ENCODE data around the gene GNG7.
"Not testable (repeated sequence)": the region's sequence is repeated elsewhere in the genome, so short reads cannot be mapped to it uniquely, and the experiment has no call there.

The GNG7 gene

DNA sequence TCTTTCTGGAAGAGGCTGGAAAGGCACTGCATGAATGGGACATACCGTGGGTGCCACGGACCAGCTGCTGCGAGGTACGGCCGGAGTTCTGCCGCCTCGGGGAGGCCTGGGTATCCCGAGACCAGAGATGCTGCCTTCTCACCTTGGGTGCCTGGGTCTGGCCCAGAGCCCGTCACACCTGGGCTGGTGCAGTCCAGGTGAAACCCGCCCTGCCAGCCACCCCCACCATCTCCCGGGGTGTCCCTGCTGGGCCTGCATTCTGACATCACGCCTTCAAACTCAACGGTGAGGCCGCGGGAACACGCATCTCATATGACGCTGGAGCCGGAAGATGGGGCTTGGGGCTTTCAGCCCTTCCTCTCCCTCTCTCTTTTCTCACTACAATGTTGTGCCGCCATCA, 128.6 kb downstream of the GNG7 start:
- H4K12ac ChIP-seq (ENCODE audit: low read depth, low read length), result no peak overlapping the region
- DNase-seq, result no peak
- H3K14ac ChIP-seq (ENCODE audit: low read length), result peak overlapping the region; percentile 55
- no peak overlapping the region for H4K8ac ChIP-seq (ENCODE audit: low read depth, low read length)
- H2AK5ac ChIP-seq (ENCODE audit: low read length), result peak overlapping the region; percentile 87
- H3K9me3 ChIP-seq (ENCODE audit: insufficient read depth, low read depth, low read length), result peaks cover 9% of the 10 kb centered on the region
- H3K9ac ChIP-seq (ENCODE audit: low read length), result no peak overlapping the region
- H3K4ac ChIP-seq (ENCODE audit: low read depth, low read length), result no peak overlapping the region
- H3K36me3 ChIP-seq (ENCODE audit: control insufficient read depth in 1 of 2, insufficient read depth in 2 of 2, low read length in 2 of 2), result no peaks in the 10 kb centered on the region
- H2BK5ac ChIP-seq (ENCODE audit: low read depth, low read length, poor library complexity), result peak overlapping the region; percentile 24
- no peak overlapping the region for H3K4me3 ChIP-seq (ENCODE audit: low read depth, low read length)
- peak overlapping the region; percentile 57 for H2BK120ac ChIP-seq (ENCODE audit: insufficient read depth, low read length, poor library complexity)
- H2AFZ ChIP-seq (ENCODE audit: insufficient read depth, low read length, poor library complexity), result no peak overlapping the region
- WGBS (ENCODE audit: extremely low coverage, insufficient coverage, insufficient read length), result no CpG with 5 or more reads among the region's 19 CpGs
- no peaks in the 10 kb centered on the region for H3K27me3 ChIP-seq (ENCODE audit: insufficient read depth, low read length)
- H3K23ac ChIP-seq (ENCODE audit: low read length), result no peak overlapping the region
- peak overlapping the region; percentile 74 for H4K91ac ChIP-seq (ENCODE audit: low read depth, low read length)
- H3K79me1 ChIP-seq (ENCODE audit: low read length), result peaks cover 39% of the 10 kb centered on the region
- no peak overlapping the region for H3K4me2 ChIP-seq (ENCODE audit: low read length)
- peaks cover 20 to 30% of the 10 kb centered on the region in 2 experiments for H3K4me1 ChIP-seq (ENCODE audit: control insufficient read depth in 1 of 2, insufficient read depth in 2 of 2, low read length in 2 of 2)
- H2BK12ac ChIP-seq (ENCODE audit: low read length), result peak overlapping the region; percentile 93
- no peak overlapping the region for H3K27ac ChIP-seq (ENCODE audit: low read depth, low read length)
- peaks cover 8% of the 10 kb centered on the region for H3K79me2 ChIP-seq (ENCODE audit: control insufficient read depth, insufficient read depth, low read length, poor library complexity)
- H3K18ac ChIP-seq (ENCODE audit: low read length), result peak overlapping the region; percentile 42

DNA sequence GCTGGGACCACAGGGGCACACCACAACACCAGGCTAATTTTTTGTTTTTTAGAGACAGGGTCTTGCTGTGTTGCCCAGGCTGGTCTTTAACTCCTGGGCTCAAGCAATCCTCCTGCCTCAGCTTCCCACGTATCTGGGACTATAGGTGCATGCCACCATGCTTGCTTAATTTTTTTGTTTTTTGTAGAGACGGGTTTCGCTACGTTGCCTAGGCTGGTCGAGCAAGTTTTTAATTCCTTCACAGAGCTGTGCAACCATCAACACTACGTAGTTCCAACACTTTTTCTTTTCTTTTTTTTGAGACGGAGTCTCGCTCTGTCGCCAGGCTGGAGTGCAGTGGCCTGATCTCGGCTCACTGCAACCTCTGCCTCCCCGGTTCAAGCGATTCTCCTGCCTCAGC, 130.3 kb downstream of the GNG7 start:
- not testable (repeated sequence) for H2BK5ac ChIP-seq (ENCODE audit: low read depth, low read length, poor library complexity); H3K4me3 ChIP-seq (ENCODE audit: low read depth, low read length); H3K27me3 ChIP-seq (ENCODE audit: insufficient read depth, low read length); H2AFZ ChIP-seq (ENCODE audit: insufficient read depth, low read length, poor library complexity); H3K79me2 ChIP-seq (ENCODE audit: control insufficient read depth, insufficient read depth, low read length, poor library complexity); H2AK5ac ChIP-seq (ENCODE audit: low read length); H3K27ac ChIP-seq (ENCODE audit: low read depth, low read length); H4K8ac ChIP-seq (ENCODE audit: low read depth, low read length); H3K9ac ChIP-seq (ENCODE audit: low read length); H3K4ac ChIP-seq (ENCODE audit: low read depth, low read length); H3K36me3 ChIP-seq (ENCODE audit: control insufficient read depth in 1 of 2, insufficient read depth in 2 of 2, low read length in 2 of 2); H3K14ac ChIP-seq (ENCODE audit: low read length); H3K9me3 ChIP-seq (ENCODE audit: insufficient read depth, low read depth, low read length); H4K12ac ChIP-seq (ENCODE audit: low read depth, low read length); H3K23ac ChIP-seq (ENCODE audit: low read length); H2BK120ac ChIP-seq (ENCODE audit: insufficient read depth, low read length, poor library complexity); H3K4me2 ChIP-seq (ENCODE audit: low read length); H3K18ac ChIP-seq (ENCODE audit: low read length)
- peaks cover 26% of the 10 kb centered on the region for H3K79me1 ChIP-seq (ENCODE audit: low read length)
- H3K4me1 ChIP-seq (ENCODE audit: control insufficient read depth in 1 of 2, insufficient read depth in 2 of 2, low read length in 2 of 2), result peaks cover 13 to 23% of the 10 kb centered on the region in 2 experiments
- DNase-seq, result peak; percentile 57 to 88
- peak overlapping the region; percentile 19 for H4K91ac ChIP-seq (ENCODE audit: low read depth, low read length)
- WGBS (ENCODE audit: extremely low coverage, insufficient coverage, insufficient read length), result no CpG with 5 or more reads among the region's 12 CpGs
- H2BK12ac ChIP-seq (ENCODE audit: low read length), result peak overlapping the region; percentile 29

DNA sequence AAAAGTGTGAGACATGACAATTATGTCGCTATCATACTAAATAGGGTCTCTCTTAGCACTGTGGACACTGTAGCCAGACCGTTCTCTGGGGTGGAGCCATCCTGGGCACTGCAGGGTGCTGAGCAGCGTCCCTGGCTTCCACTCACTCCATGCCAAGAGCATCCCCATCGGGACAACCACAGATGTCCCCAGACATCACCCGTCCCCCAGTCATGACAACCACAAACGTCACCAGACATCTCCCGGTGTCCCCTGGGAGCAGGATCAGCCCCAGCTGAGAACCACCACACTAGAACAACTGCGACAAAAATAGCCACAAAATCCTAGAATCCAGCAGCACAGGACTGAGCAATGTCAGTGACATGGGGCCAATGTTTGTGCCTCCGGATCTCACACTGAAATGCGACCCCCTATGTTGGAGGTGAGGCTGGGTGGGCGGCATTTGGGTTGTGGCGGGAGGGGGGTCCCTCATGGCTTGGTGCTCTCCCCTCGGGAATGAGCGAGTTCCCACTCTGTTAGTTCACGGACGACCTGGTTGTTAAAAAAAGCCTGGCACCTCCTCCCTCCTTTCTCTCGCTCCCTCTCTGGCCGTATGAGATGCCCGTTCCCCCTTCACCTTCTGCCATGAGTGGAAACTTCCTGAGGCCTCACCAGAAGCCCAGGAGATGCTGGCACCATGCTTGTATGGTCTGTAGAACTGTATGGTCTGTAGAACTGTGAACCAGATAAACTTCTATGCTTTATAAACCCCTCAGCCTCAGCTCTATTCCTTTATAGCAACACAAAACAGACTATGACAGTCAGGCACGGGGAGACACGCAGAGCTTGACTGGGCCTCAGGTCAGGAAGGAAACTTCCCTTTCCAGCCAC, 132.7 kb downstream of the GNG7 start:
- Histone ChIP-seq H2BK5ac (ENCODE audit: low read depth, low read length, poor library complexity) (peak overlapping the region; percentile 11), H2BK120ac (ENCODE audit: insufficient read depth, low read length, poor library complexity) (peak overlapping the region; percentile 17), H3K9me3 (ENCODE audit: insufficient read depth, low read depth, low read length) (peaks cover 9% of the 10 kb centered on the region), H3K4me3 (ENCODE audit: low read depth, low read length) (no peak overlapping the region), H4K12ac (ENCODE audit: low read depth, low read length) (no peak overlapping the region), H3K79me2 (ENCODE audit: control insufficient read depth, insufficient read depth, low read length, poor library complexity) (no peaks in the 10 kb centered on the region), H3K27ac (ENCODE audit: low read depth, low read length) (no peak overlapping the region), H2AK5ac (ENCODE audit: low read length) (peak overlapping the region; percentile 64), H3K9ac (ENCODE audit: low read length) (no peak overlapping the region), H3K23ac (ENCODE audit: low read length) (peak overlapping the region; percentile 33), H3K14ac (ENCODE audit: low read length) (no peak overlapping the region), H3K4ac (ENCODE audit: low read depth, low read length) (no peak overlapping the region), H2AFZ (ENCODE audit: insufficient read depth, low read length, poor library complexity) (no peak overlapping the region), H3K79me1 (ENCODE audit: low read length) (peaks cover 14% of the 10 kb centered on the region), H3K27me3 (ENCODE audit: insufficient read depth, low read length) (no peaks in the 10 kb centered on the region), H3K18ac (ENCODE audit: low read length) (peak overlapping the region; percentile 2), H4K91ac (ENCODE audit: low read depth, low read length) (no peak overlapping the region), H3K4me1 (ENCODE audit: control insufficient read depth in 1 of 2, insufficient read depth in 2 of 2, low read length in 2 of 2) (peaks cover 9 to 12% of the 10 kb centered on the region in 2 experiments), H4K8ac (ENCODE audit: low read depth, low read length) (no peak overlapping the region), H3K4me2 (ENCODE audit: low read length) (no peak overlapping the region), H2BK12ac (ENCODE audit: low read length) (peak overlapping the region; percentile 38), H3K36me3 (ENCODE audit: control insufficient read depth in 1 of 2, insufficient read depth in 2 of 2, low read length in 2 of 2) (no peaks in the 10 kb centered on the region)
- WGBS (ENCODE audit: extremely low coverage, insufficient coverage, insufficient read length), result no CpG with 5 or more reads among the region's 21 CpGs
- no peak for DNase-seq

DNA sequence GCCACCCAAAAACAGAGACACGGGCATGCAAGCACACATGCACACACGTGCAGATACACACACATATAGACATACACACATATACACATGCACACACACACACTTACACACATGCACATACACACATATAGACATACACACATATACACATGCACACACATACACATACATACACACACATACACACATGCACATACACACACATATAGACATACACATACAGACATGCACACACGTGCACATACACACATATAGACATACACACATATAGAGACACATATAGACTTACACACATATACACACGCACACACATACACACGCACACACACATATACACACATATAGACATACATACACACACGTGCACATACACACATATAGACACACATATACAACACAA, 134.5 kb downstream of the GNG7 start:
- no peak overlapping the region for H3K4ac ChIP-seq (ENCODE audit: low read depth, low read length)
- no peak overlapping the region for H4K8ac ChIP-seq (ENCODE audit: low read depth, low read length)
- no peak overlapping the region for H3K4me2 ChIP-seq (ENCODE audit: low read length)
- H3K79me1 ChIP-seq (ENCODE audit: low read length), result peaks cover 8% of the 10 kb centered on the region
- no peaks in the 10 kb centered on the region for H3K36me3 ChIP-seq (ENCODE audit: control insufficient read depth in 1 of 2, insufficient read depth in 2 of 2, low read length in 2 of 2)
- peaks cover 6% of the 10 kb centered on the region for H3K9me3 ChIP-seq (ENCODE audit: insufficient read depth, low read depth, low read length)
- no peaks in the 10 kb centered on the region for H3K27me3 ChIP-seq (ENCODE audit: insufficient read depth, low read length)
- no peaks in the 10 kb centered on the region for H3K79me2 ChIP-seq (ENCODE audit: control insufficient read depth, insufficient read depth, low read length, poor library complexity)
- H4K91ac ChIP-seq (ENCODE audit: low read depth, low read length), result no peak overlapping the region
- peaks cover 9 to 12% of the 10 kb centered on the region in 2 experiments for H3K4me1 ChIP-seq (ENCODE audit: control insufficient read depth in 1 of 2, insufficient read depth in 2 of 2, low read length in 2 of 2)
- H2AK5ac ChIP-seq (ENCODE audit: low read length), result no peak overlapping the region
- no peak for DNase-seq
- H3K23ac ChIP-seq (ENCODE audit: low read length), result no peak overlapping the region
- H3K18ac ChIP-seq (ENCODE audit: low read length), result no peak overlapping the region
- no peak overlapping the region for H3K9ac ChIP-seq (ENCODE audit: low read length)
- H3K14ac ChIP-seq (ENCODE audit: low read length), result no peak overlapping the region
- no peak overlapping the region for H2BK5ac ChIP-seq (ENCODE audit: low read depth, low read length, poor library complexity)
- no peak overlapping the region for H3K4me3 ChIP-seq (ENCODE audit: low read depth, low read length)
- no CpG with 5 or more reads among the region's 6 CpGs for WGBS (ENCODE audit: extremely low coverage, insufficient coverage, insufficient read length)
- H2BK12ac ChIP-seq (ENCODE audit: low read length), result no peak overlapping the region
- no peak overlapping the region for H2AFZ ChIP-seq (ENCODE audit: insufficient read depth, low read length, poor library complexity)
- H4K12ac ChIP-seq (ENCODE audit: low read depth, low read length), result no peak overlapping the region
- H2BK120ac ChIP-seq (ENCODE audit: insufficient read depth, low read length, poor library complexity), result no peak overlapping the region
- H3K27ac ChIP-seq (ENCODE audit: low read depth, low read length), result no peak overlapping the region
